AML-193 (cell line): ENCODE data around the gene CHD9NB.
A peak's percentile ranks its signal among the peaks of the same experiment; 100 is the strongest.

Experiments used
- DNase-seq, 2 experiments: peaks; one replicate each; lab custom pipeline; 2025; lab: John Stamatoyannopoulos, UW

Gene CHD9NB

GRCh38 chr16:53029971-53030370 lies 22.7 kb downstream of the CHD9NB start:
- DNase-seq = no peak

GRCh38 chr16:53024045-53024444 lies 28.7 kb downstream of the CHD9NB start:
- DNase-seq = no peak

GRCh38 chr16:53022374-53022773 lies 30.3 kb downstream of the CHD9NB start:
- peak; percentile 33 to 35 for DNase-seq

- no peak for DNase-seq
Observed at GRCh38 chr16:53018834-53019416, 33.8 kb downstream of the CHD9NB start.

- no peak for DNase-seq
Observed at GRCh38 chr16:53014287-53014686, 38.4 kb downstream of the CHD9NB start.

GRCh38 chr16:53007095-53007494 lies 45.6 kb downstream of the CHD9NB start:
- no peak for DNase-seq

GRCh38 chr16:52997922-52998321 lies 54.8 kb downstream of the CHD9NB start:
- no peak for DNase-seq

GRCh38 chr16:52994942-52995341 lies 57.8 kb downstream of the CHD9NB start:
- no peak for DNase-seq

GRCh38 chr16:52993179-52993578 lies 59.5 kb downstream of the CHD9NB start:
- DNase-seq = peak; percentile 3 to 10

GRCh38 chr16:52991572-52991971 lies 61.1 kb downstream of the CHD9NB start:
- no peak for DNase-seq
